GM18909 (cell line): ENCODE results near the gene CEP85.
A peak's percentile ranks its signal among the peaks of the same experiment; 100 is the strongest.

Experiments used
- ATAC-seq: cut with Tn5 transposase; IDR thresholded peaks from one replicate; pipeline ENCODE4 v1.9.1; 2021; ENCODE audit warnings: mild to moderate bottlenecking; ENCODE audit not compliant: unreplicated experiment, poor library complexity

CEP85 gene

DNA sequence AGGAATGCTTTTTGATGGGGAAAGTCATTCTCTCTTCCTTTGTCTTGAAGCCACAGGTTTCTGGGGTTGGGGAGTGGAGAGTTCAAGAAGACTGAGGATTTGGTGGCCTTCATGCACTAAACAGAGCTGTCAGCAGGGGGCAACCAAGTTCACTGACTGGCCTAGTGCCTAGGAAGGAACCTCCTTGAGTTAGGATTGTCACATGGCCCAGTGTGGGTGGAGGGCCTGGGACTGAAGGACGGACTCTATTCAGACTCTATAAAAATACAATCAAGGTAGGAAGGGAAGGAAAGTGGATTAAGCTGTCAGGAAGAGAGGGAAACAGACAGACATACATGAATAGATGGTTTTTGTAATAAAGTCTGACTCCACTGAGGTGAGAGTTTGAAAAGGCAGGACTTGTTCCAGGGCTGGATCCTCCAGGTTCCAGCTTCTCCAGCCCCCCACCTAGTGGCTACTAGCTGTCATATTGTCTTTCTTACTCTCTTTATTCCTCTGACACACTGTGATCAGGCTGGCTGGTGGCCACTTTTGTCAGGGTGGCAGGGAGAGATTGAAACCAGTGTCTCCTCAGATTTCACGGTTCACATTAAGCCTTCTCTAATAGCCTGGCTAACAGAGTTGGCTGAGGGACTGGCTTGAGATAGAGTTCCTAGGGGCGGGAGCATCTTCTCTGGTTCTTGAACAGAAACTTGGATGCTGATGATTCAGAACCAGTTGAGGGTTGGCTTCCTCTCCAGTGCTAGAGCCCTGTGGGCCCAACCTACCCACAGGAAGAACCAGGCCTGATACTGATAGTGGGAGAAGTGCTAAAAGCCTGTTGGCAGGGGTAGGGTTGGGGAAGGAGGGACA lies 41.8 kb downstream of the CEP85 start:
- no peak for ATAC-seq

DNA sequence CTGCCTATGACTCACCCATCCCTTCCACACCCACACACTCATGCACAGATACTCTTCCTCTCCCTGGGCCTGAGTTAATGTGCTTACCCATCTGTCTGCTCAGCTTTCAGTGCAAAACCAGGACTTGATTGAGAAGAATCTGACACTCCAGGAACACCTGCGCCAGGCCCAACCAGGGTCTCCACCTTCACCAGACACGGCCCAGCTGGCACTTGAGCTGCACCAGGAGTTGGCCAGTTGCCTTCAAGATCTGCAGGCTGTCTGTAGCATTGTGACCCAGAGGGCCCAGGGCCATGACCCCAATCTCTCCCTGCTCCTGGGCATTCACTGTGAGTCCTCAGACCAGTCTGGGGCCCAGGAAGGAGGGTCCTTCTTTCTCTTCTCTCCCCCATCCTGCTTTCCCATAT lies 42.4 kb downstream of the CEP85 start:
- ATAC-seq = no peak

DNA sequence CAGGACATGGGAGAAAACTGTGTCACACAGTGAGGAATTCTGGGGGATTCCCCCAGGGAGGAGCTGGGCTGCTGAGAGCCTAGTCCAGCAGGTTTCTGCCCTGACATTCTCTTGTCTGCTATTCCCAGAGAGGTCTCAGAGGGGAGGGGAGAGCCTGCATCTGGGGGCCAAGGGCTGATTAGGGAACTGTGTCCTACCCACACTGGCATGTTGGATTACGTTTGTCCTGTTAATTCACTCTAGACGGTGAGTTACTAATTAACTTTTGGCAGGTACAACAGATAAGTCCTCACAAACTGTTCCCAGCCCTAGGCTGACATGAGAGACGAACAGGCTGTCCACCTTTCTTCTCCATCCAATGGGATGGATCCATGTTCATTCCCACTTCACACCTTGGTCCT lies 43.3 kb downstream of the CEP85 start:
- ATAC-seq = no peak

DNA sequence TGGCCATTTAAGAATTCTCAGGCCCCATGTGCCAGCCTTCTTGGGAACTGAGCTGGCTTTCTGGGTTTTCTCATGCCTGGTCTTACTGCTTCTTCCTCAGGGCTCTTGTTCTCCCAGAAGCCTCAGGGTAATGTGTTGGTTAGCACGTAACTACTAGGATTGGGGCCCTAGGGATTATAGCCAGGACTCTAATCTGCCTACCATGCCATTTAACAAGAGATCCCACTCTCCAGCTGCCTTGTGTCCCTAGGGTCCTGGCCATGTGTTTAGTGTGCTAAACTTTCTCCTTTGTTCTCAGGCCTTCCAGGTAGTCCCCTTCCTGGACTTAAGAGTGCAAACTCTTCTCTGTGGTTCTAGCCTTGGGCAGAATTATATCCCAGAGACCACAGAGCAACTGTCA lies 43.7 kb downstream of the CEP85 start:
- ATAC-seq = no peak

DNA sequence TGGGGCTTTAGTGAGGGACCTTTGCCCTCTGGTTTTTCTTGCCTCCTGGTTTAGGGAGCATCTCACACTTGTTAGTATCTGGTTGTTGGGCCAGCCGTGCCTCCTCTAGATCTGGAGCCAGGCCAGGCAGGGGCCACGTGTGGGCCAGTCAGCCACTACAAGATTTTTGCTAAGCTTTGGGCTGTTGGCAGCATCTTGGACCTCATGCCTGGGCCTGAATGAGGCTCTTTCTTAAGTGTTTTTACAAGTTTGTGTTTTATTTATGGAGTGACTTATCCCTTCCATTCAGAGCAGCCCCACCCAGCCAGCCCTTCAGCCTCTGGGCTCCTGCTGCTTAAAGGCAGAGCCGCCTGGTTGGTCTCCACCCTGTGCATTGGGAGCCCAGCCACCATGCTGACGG lies 44.3 kb downstream of the CEP85 start:
- no peak for ATAC-seq

DNA sequence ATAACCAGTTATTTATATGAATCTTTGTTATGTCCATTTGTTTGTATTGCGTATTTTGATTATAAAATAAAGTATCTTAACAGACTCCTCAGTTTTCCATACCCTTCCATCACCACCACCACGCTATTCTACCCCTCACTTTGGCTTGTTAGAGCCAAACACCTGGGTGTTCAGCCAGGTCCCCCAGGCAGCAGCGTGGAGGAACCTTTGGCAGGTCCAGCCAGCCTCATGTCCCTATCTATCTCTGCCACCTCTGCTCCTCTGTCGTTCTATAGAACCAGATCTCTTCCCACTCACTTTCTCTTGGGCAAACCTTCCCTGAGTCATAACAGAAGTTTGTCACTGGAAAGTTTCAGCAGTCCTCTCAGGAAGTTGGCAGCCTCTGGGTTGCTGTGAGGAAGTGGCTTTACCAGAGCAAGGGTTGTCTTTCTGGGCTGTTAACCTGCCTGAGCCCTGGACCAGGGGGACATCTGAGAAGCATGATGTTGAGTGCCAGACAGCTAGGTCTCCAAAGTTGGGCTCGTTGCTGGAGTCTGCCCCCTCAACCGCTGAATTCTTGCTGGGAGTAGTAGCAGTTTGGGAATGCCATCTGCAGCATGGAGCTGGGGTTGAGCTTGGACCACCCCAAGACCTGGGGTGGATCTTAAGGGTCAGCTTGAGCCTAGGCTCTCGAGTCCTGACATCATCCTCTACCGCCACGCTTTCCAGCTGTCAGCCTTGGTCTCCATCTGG lies 44.9 kb downstream of the CEP85 start:
- no peak for ATAC-seq

DNA sequence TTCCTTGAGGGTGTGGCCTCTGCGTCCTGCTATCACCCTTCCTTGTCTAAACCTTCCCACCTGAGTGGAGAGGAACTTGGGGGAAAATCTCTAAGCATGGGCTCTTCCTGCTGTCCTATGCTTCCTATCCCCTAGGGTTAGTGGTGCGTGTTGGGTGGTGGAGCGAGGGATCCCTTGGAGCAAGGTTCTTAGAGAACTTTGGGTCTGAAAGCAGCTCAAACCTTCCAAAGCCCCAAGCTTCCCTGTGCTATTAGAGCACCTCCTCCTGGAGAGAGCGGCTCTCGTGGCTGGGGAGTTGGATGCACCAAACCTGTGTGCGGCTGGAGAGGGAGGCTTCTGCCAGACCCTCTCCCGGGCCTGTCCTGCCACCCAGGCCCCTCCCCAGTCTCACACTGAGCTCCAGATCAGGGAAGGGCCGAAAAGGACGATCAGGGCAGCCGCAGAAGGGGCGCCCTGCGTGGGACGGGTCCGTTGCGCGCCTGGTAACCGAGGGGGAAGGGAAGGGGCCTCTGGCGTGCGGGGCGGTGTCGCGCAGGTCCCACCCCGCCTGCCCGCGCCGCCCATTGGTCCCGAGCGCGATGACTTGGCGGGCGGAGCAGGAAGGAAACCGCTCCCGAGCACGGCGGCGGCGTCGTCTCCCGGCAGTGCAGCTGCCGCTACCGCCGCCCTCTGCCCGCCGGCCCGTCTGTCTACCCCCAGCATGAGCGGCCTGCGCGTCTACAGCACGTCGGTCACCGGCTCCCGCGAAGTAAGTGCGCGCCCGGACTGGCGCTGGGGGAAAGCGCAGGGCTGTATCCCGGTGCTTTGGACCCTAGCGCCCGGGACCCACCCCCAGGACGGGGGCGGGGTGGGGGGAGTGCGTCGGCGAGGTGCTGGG lies 45.7 kb downstream of the CEP85 start, which contains the start of gene SH3BGRL3:
SH3BGRL3 (plus strand) TSS at position 631 of the 877 bp plus-strand sequence; CDS start at position 701, 70 bp downstream.
- peak; percentile 67 for ATAC-seq

DNA sequence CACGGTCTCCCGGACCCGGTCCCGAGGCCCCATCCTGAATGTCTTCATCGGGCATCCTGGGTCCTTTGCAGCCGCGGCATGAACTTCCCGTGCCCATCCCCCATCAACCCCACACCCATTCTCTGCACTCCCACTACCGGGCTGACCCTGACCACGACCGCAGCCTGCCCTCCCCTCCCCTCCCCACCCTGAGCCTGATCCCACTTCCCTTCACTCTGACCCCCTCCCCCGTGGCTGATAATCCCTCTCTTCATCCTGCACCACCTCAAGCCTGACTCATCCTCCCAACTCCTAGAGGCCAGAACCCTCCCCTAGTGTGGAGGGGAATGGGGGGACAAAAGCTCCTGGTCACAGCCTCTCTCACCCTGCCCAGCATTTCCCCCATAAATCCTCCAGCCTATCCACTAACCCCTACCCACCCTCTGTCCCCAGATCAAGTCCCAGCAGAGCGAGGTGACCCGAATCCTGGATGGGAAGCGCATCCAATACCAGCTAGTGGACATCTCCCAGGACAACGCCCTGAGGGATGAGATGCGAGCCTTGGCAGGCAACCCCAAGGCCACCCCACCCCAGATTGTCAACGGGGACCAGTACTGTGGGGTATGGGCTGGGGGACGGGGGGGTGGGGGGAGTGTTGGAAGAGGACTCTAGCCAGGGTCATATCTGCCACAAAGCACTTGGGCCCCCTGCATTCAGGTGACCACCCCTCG lies 46.5 kb downstream of the CEP85 start:
- no peak for ATAC-seq

DNA sequence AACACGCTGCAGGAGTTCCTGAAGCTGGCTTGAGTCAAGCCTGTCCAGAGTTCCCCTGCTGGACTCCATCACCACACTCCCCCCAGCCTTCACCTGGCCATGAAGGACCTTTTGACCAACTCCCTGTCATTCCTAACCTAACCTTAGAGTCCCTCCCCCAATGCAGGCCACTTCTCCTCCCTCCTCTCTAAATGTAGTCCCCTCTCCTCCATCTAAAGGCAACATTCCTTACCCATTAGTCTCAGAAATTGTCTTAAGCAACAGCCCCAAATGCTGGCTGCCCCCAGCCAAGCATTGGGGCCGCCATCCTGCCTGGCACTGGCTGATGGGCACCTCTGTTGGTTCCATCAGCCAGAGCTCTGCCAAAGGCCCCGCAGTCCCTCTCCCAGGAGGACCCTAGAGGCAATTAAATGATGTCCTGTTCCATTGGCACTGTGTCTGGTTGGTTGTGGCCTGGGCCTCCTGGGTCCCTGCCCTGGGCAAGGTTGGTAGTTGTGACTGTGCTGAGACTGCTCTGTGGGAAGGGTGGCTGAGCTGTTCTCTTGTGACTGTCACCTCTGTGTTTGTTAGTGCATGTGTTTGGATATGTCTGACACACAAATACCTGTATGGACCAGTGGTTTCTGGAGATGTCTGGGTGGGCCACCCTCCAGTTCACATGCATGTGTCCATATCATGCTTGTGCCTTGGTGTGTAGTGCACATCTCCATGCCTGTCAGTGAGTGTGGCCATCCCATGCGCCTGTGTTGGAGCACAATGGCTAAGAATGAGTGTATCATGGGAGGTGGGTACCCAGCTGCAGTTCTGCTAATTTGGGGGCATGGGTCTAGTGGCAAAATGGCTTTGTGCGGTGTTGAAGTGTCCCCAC lies 47.3 kb downstream of the CEP85 start:
- no peak for ATAC-seq

DNA sequence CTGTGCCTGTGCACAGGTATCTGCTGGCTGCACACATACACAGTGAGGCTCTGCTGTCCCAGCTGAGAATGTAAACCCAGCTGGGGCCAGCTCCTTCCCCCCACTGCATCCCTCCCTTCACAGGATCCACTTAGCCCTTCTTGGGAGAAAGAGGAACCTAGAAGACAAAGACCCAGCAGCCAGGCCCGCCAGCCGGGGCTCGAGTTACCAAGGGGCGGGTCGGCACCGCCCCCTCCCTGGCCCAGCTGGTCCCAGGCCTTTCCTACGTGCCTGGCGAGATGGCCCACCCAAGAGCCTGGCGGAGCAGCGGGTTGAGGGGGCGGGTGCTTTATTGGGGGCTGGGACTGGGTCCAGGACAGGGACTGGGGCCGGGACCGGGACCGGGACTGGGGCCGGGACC lies 48.0 kb downstream of the CEP85 start:
- ATAC-seq = no peak

DNA sequence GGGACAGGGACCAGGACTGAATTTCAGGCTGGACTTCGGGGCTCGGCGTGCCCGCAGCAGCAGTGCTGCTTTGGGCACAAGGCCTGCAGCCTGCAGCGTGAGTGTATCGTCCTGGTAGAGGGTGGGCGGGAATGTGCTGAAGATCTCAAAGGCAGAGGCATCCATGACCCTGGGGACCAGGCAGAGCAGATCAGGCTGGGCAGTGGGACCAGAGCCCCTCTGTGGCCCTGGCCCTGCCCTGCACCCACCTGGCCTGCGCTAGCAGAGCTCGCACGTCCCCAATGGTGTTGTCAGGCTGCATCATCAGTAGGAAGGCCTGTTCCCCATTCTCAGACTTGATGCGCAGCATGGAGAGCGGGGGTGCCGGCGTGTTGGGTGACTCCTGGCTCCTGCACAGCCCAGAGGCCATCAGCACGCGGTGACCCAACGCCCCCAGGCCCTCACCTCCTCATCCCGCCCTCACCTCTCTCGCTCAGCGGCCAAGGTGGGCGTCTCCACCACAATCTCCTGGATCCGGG lies 48.5 kb downstream of the CEP85 start:
- no peak for ATAC-seq

DNA sequence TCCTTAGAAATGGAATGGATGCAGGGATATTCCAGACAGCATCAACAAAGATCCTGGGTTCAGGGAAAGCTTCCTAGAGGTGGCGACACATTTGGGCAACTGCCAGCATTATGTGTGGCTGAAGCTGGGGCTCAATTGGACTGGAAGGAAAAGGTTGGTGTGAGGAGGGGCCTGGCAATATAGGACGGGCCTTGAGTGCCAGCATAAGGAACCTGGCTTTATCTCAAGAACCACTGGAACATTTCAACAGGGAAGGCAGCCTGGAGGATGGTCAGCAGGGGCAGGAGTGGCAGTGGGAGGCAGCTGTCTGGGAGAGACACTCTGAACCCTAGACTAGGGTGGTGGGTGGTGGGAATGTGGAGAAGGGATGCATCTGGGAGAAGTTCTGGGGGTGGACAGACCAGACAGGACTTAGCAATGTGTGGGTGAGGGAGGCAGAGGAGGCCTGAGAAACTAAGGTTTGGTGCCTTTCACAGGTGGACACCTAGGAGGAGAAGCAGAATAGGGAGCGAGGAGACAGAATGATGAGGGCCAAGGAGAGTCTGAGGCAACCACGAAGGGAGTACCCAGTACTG lies 49.4 kb downstream of the CEP85 start:
- no peak for ATAC-seq

DNA sequence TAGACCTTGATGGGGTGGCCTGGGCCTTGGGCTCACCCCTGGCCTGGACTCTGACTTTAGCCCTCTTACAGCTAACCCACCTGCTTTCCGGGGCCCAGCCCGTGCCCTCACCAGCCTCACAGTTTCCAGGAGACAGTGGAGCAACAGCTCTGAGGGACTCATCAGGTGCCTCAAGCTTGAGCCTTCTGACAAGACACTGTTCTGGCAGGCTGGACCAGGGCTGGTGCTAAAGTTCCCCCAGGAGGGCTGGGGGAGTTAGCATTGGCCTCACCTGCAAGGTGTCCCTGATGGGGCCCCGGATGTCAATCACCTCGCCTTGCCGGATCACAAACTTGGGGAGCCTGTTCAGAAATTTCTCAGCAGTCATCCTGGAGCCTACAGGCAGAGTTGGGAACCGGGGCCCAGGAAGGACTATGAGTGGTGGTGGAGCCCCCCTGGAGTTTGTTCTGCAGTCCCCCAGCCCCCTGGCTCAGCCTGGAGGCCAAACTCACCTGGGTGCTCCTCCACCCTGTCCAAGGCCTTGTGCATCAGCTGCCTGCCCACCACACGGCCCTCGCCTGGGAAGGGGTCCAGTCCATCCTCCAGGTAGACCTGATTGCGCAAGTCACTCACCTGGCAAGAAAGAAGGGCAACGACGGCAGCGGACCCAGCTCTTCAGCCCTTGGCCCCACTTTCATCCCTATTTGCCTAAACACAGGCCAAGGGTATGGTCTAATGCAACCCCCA lies 50.0 kb downstream of the CEP85 start:
- ATAC-seq = no peak

DNA sequence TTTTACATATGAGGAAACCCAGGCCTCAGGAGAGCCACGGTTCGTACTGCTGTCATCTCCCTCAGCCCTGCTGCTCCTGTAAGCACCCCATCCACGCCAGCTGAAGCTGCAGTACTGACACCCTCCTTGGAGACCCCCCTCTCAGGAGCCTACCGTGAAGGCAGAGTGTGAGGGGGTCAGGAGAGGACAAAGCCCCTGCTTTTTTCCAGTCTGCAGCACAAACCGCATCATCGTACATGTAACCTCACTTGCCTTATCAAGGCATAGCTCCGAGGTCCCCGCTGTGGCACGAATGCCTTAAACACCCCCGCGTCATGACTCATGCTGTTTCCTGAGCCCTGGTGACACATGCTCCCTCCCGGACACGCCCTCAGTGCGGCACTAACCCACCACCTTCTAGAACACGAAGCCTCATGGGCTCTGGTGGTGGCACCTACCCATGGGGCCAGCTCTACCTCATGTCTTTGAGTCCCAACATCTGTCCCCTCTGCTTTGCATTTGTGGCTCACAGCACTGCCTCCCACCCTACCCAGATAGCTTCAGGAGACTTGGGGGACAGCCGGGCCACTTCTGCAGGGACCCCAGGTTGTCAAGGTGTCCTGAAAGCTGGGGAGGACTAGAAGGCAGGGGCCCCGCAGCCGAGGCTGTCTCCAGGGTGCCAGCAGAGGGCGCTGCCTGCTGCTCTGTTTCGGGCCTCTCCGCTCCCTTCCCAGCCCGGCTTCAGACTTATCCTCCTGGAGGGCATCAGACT lies 50.8 kb downstream of the CEP85 start:
- peak; percentile 28 for ATAC-seq

DNA sequence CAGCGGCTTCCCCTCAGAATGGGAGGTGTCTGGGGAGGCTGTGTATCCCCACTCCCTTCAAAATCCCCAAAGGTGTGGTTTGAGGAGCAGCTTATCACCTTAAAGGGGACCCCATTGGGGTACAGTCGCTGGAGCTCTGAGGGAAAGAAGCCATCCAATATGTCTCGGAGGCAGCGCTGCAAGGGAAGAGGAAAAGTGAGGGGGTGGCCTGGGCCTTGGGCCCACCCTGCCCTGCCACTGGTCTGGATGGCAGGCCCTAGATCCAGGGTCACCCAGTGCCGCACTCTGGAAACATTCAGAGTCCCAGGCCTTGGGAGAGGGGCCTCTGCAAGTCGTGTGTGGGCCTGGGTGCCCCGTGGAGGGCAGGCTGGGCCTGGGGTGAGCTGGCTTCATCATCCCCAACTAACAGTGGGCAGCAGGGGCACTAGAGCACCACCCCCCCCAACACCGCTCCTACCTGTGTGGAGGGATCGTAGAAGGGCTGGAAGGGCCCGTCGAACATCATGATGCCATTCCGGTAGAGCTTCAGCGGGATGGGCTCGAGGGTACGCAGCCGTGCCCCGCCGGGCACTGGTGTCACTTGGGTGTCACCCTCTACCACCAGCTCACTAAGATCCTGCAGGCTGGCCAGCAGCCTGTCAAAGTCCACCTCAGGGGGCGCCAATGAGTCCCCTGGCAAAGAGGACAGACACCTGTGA lies 51.5 kb downstream of the CEP85 start:
- ATAC-seq = no peak

DNA sequence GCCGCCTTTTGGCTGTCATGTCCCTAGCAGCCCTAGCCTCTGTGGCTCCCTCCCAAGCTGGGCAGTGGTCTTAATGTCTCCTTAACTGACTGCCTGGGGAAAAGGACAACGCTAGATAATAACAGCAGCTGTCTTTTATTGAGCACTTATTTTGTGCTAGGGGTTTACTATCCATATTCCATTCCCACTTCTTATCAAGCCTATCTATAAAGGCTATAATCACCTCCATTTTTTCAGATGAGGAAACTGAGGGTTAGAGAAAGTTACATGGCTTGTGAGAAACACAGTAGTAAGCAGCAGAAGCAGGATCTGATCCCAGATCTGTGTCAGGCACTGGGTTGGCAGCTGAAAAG lies 52.0 kb downstream of the CEP85 start:
- ATAC-seq = no peak
